Activated CD4-positive, alpha-beta memory T cell treated with anti-CD3 and anti-CD28 coated beads, Interleukin-2, amount 10 ng/mL, durations not matched to agents 7 days and 5 days (primary cell): ENCODE measurements around the gene CDH23. TPM values are rescaled to one million over a fixed set of nuclear protein-coding genes. Genes with fewer than 3 reads are reported as not detected.

Source experiments
- CTCF ChIA-PET: fragments of 350-600 bp; sonication (Branson Sonifier 250); formaldehyde crosslinking; loops from one replicate; lab custom pipeline; 2021; ENCODE audit warnings: antibody characterized with exemption, inconsistent platforms; lab: Charles Lee
- POLR2A ChIA-PET: fragments of 350-600 bp; sonication (Branson Sonifier 250); formaldehyde crosslinking; loops from one replicate; lab custom pipeline; 2021; ENCODE audit warnings: antibody characterized with exemption; lab: Charles Lee
- DNase-seq: peaks from one replicate; pipeline ENCODE4 v3.0.0-alpha.2; 2020
- H3K27ac Mint-ChIP-seq: one replicate; pipeline ENCODE4 v1.8.0; 2021; ENCODE audit warnings: mild to moderate bottlenecking, mixed read lengths
- H3K27me3 Mint-ChIP-seq: one replicate; pipeline ENCODE4 v1.8.0; 2021; ENCODE audit warnings: mixed read lengths
- H3K36me3 Mint-ChIP-seq: one replicate; pipeline ENCODE4 v1.8.0; 2021; ENCODE audit warnings: low read depth, mixed read lengths
- H3K4me1 Mint-ChIP-seq: one replicate; pipeline ENCODE4 v1.8.0; 2021; ENCODE audit warnings: mixed read lengths
- H3K4me3 Mint-ChIP-seq: one replicate; pipeline ENCODE4 v1.8.0; 2021; ENCODE audit warnings: mild to moderate bottlenecking, mixed read lengths
- H3K9me3 Mint-ChIP-seq: one replicate; pipeline ENCODE4 v1.8.0; 2021; ENCODE audit warnings: mixed read lengths
- total RNA-seq, 2 experiments: library from RNA; stranded (reverse); gene quantifications; one replicate each; pipeline ENCODE4 v1.2.3, GENCODE V29; 2021

The CDH23 gene
- total RNA-seq, 2 experiments from 2014 or later: 1.3 TPM

- Mint-ChIP-seq H3K4me1 (peaks cover 22% of the 10 kb centered on the region), H3K27me3 (no peaks in the 10 kb centered on the region), H3K4me3 (no peak overlapping the region), H3K27ac (no peak overlapping the region), H3K9me3 (no peaks in the 10 kb centered on the region), H3K36me3 (no peaks in the 10 kb centered on the region)
- ChIA-PET POLR2A (interaction anchor here (0.6 to 1.6 kb wide), 2 partner anchors 22 to 49 kb away, joined by 3 read pairs; no protein-coding TSS in a partner anchor), CTCF (interaction anchor here (0.9 to 1.4 kb wide), 2 partner anchors 15 to 46 kb away, joined by 3 to 5 read pairs; no protein-coding TSS in a partner anchor)
- no peak for DNase-seq
These were observed 440.5 kb downstream of the CDH23 start for GRCh38 chr10:71837098-71837827.

GRCh38 chr10:71838264-71839211, 441.8 kb downstream of the CDH23 start:
- DNase-seq: no peak
- Mint-ChIP-seq H3K4me3 (no peak overlapping the region), H3K36me3 (no peaks in the 10 kb centered on the region), H3K27ac (no peak overlapping the region), H3K4me1 (peaks cover 22% of the 10 kb centered on the region), H3K9me3 (no peaks in the 10 kb centered on the region), H3K27me3 (no peaks in the 10 kb centered on the region)
- CTCF ChIA-PET: interaction anchor here (0.7 to 1.4 kb wide), 3 partner anchors 45 to 59 kb away, joined by 3 to 5 read pairs (median 3); no protein-coding TSS in a partner anchor
- POLR2A ChIA-PET: interaction anchor here (0.7 to 4.3 kb wide), 3 partner anchors 12 to 488 kb away, joined by 3 to 19 read pairs (median 3); partner anchors contain the start of gene PSAP

- Mint-ChIP-seq H3K4me1 (peaks cover 33% of the 10 kb centered on the region), H3K36me3 (no peaks in the 10 kb centered on the region), H3K27ac (no peak overlapping the region), H3K9me3 (no peaks in the 10 kb centered on the region), H3K4me3 (no peak overlapping the region), H3K27me3 (no peaks in the 10 kb centered on the region)
- DNase-seq: no peak
- ChIA-PET POLR2A (interaction anchor here (4.3 kb wide), 1 partner anchor 10 kb away, joined by 19 read pairs; the partner anchor contains the start of gene PSAP), CTCF (no interaction called here)
These were observed 443.6 kb downstream of the CDH23 start for GRCh38 chr10:71840177-71840957.

DNA sequence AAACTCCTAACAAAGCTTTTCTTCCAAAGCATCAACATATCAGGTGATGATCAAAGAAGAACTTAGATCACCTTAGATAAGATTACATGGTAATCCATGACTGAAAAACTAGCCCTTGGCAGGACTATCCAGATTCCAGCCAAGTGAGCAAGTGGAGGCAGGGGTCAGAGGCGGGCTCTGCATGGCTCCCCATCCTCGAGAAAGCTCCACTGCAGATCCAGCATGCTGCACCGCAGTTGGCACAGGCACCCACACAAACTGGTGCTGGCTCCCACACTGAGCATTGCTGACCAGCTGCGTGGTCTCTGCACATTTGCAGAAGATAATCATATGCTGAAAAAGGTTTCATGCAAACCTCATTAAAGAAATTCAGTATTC, 444.2 kb downstream of the CDH23 start:
- H3K27ac Mint-ChIP-seq: no peak overlapping the region
- ChIA-PET CTCF (interaction anchor here (0.6 kb wide), 2 partner anchors 127 to 1132 kb away, joined by 3 to 4 read pairs; no protein-coding TSS in a partner anchor), POLR2A (interaction anchor here (4.3 kb wide), 1 partner anchor 9 kb away, joined by 19 read pairs; the partner anchor contains the start of gene PSAP)
- no peak for DNase-seq
- no peak overlapping the region for H3K4me3 Mint-ChIP-seq
- H3K9me3 Mint-ChIP-seq: no peaks in the 10 kb centered on the region
- H3K36me3 Mint-ChIP-seq: no peaks in the 10 kb centered on the region
- no peaks in the 10 kb centered on the region for H3K27me3 Mint-ChIP-seq
- peaks cover 33% of the 10 kb centered on the region for H3K4me1 Mint-ChIP-seq

DNA sequence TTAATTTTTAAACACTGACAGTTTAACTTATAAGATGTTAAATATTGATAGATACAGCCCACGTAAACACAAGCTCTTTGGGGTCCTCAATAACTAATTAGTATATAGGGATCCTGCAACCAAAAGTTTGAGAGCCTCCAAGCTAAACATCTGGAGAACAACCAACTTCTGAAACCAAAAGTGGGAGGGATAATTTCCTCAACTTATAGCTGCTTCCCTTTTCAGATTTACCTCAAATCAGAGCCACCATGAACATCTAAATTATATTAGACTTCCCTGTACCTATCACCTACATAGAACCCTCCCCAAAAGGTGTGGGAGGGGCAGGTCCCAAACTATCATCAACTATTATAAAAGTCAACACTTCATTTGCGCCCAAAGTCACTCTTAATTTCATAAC, 445.7 kb downstream of the CDH23 start:
- Mint-ChIP-seq H3K27me3 (no peaks in the 10 kb centered on the region), H3K4me1 (peaks cover 30% of the 10 kb centered on the region), H3K9me3 (no peaks in the 10 kb centered on the region), H3K4me3 (no peak overlapping the region), H3K27ac (no peak overlapping the region), H3K36me3 (peaks cover 3% of the 10 kb centered on the region)
- POLR2A ChIA-PET: interaction anchor here (4.3 kb wide), 1 partner anchor 8 kb away, joined by 19 read pairs; the partner anchor contains the start of gene PSAP
- CTCF ChIA-PET: no interaction called here
- DNase-seq: no peak

DNA sequence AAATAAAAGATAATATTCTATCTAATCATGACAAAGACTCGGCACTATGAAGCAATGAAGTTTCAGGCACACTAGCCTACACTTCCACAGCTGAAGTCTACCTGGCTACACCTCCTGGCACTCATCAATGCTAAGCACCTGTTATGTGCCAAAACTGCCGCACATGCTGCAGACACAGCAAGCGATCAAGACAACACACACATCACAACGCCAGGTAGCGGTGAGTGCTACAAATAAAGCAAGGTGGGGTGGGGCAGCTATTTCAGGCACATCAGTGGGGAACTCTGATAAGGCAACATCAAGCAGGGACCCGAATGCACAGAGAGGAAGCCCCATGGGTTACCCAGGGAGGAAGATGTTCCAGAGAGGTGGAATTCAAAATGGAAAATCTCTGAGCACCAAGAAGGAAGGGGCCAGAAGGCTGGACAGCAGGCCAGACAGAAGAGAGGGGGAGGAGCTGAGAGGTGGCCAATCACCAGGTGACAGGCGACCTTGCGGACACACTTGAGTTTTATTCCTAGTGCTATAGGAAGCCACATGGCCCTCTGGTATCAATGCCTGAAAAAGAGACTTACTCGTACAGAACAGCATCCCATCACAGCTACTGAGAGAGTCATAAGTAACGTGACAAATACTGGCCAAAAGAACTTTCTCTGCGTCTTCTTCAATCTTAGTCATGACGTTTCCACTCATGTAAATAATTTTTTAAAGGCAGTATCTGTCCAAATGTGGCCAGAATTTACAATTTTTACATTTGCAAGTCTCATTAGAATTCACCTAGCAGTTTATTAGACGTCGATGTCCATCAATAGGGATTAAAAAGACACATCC, 446.4 kb downstream of the CDH23 start:
- H3K27ac Mint-ChIP-seq: no peak overlapping the region
- H3K9me3 Mint-ChIP-seq: no peaks in the 10 kb centered on the region
- H3K36me3 Mint-ChIP-seq: peaks cover 3% of the 10 kb centered on the region
- no peaks in the 10 kb centered on the region for H3K27me3 Mint-ChIP-seq
- POLR2A ChIA-PET: no interaction called here
- no peak for DNase-seq
- no peak overlapping the region for H3K4me3 Mint-ChIP-seq
- H3K4me1 Mint-ChIP-seq: peaks cover 33% of the 10 kb centered on the region
- CTCF ChIA-PET: no interaction called here

DNA sequence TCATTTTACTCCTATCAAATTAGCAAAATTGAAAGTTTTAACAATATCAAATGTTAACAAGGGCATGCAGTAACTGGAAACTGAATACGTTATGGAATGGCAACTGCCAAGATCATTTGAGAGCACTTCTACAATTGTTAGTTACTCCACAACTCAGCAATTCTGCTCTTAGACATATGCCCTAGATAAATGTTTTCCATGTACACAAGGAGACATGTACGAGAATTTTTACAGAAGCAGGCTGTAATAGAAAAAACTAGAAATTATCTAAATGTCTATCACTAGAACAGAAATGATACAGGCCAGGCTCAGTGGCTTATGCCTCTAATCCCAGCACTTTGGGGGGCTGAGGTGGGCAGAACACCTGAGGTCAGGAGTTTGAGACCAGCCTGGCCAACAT, 447.4 kb downstream of the CDH23 start:
- POLR2A ChIA-PET: no interaction called here
- Mint-ChIP-seq H3K4me1 (peaks cover 37% of the 10 kb centered on the region), H3K27me3 (no peaks in the 10 kb centered on the region), H3K4me3 (no peak overlapping the region), H3K27ac (no peak overlapping the region), H3K9me3 (no peaks in the 10 kb centered on the region), H3K36me3 (peaks cover 3% of the 10 kb centered on the region)
- CTCF ChIA-PET: no interaction called here
- DNase-seq: no peak

GRCh38 chr10:71844695-71845094, 448.0 kb downstream of the CDH23 start:
- peaks cover 41% of the 10 kb centered on the region for H3K4me1 Mint-ChIP-seq
- ChIA-PET CTCF (interaction anchor here (1.0 kb wide), 1 partner anchor 51 kb away, joined by 3 read pairs; no protein-coding TSS in a partner anchor), POLR2A (interaction anchor here (0.7 kb wide), 1 partner anchor 82 kb away, joined by 3 read pairs; no protein-coding TSS in a partner anchor)
- H3K27me3 Mint-ChIP-seq: no peaks in the 10 kb centered on the region
- H3K27ac Mint-ChIP-seq: no peak overlapping the region
- H3K4me3 Mint-ChIP-seq: no peak overlapping the region
- H3K9me3 Mint-ChIP-seq: no peaks in the 10 kb centered on the region
- H3K36me3 Mint-ChIP-seq: peaks cover 3% of the 10 kb centered on the region
- no peak for DNase-seq

GRCh38 chr10:71845410-71846405, 449.0 kb downstream of the CDH23 start:
- Mint-ChIP-seq H3K27ac (no peak overlapping the region), H3K27me3 (no peaks in the 10 kb centered on the region), H3K4me3 (no peak overlapping the region), H3K36me3 (peaks cover 3% of the 10 kb centered on the region), H3K4me1 (peaks cover 50% of the 10 kb centered on the region), H3K9me3 (no peaks in the 10 kb centered on the region)
- ChIA-PET CTCF (interaction anchor here (0.5 to 1.0 kb wide), 2 partner anchors 50 to 1941 kb away, joined by 3 read pairs; no protein-coding TSS in a partner anchor), POLR2A (interaction anchor here (0.7 kb wide), 1 partner anchor 83 kb away, joined by 3 read pairs; no protein-coding TSS in a partner anchor)
- DNase-seq: no peak

GRCh38 chr10:71846816-71847215, 450.1 kb downstream of the CDH23 start:
- H3K4me1 Mint-ChIP-seq: peaks cover 56% of the 10 kb centered on the region
- no peak overlapping the region for H3K27ac Mint-ChIP-seq
- ChIA-PET POLR2A (no interaction called here), CTCF (no interaction called here)
- H3K27me3 Mint-ChIP-seq: no peaks in the 10 kb centered on the region
- no peak overlapping the region for H3K4me3 Mint-ChIP-seq
- peaks cover 3% of the 10 kb centered on the region for H3K36me3 Mint-ChIP-seq
- H3K9me3 Mint-ChIP-seq: no peaks in the 10 kb centered on the region
- no peak for DNase-seq

- ChIA-PET CTCF (no interaction called here), POLR2A (no interaction called here)
- H3K4me1 Mint-ChIP-seq: peaks cover 59% of the 10 kb centered on the region
- H3K36me3 Mint-ChIP-seq: peaks cover 3% of the 10 kb centered on the region
- no peak overlapping the region for H3K27ac Mint-ChIP-seq
- H3K4me3 Mint-ChIP-seq: no peak overlapping the region
- no peak for DNase-seq
- H3K9me3 Mint-ChIP-seq: no peaks in the 10 kb centered on the region
- no peaks in the 10 kb centered on the region for H3K27me3 Mint-ChIP-seq
These were observed 450.7 kb downstream of the CDH23 start for GRCh38 chr10:71847418-71847817.
